ENCODE data around the gene HEBP1.

- TF ChIP-seq ZFP30 (CRISPR knock-in tag; IDR thresholded peaks at IDR 0.05) (no peak), ESRRG (CRISPR knock-in tag; IDR thresholded peaks at IDR 0.05) (no peak), ZNF565 (CRISPR knock-in tag; conservative IDR thresholded peaks at IDR 0.05; ENCODE audit: low read depth) (no peak), PATZ1 (CRISPR knock-in tag; IDR thresholded peaks at IDR 0.05; ENCODE audit: borderline replicate concordance) (no peak), ZC3H10 (CRISPR knock-in tag; IDR thresholded peaks at IDR 0.05) (no peak), CREB5 (CRISPR knock-in tag; IDR thresholded peaks at IDR 0.05; ENCODE audit: low read depth) (no peak)
These were observed 44.2 kb upstream of the HEBP1 start, which contains the start of gene FAM234B for GRCh38 chr12:13044002-13044905.
